Activated CD4-positive, alpha-beta T cell treated with anti-CD3 and anti-CD28 coated beads, Interleukin-2, Interleukin-6, amounts not matched to agents 100 ng/mL and 50 ng/mL, durations not matched to agents 16 hours and 8 hours (primary cell): ENCODE measurements around the gene CNIH4.
"Not testable (repeated sequence)": the region's sequence is repeated elsewhere in the genome, so short reads cannot be mapped to it uniquely, and the experiment has no call there.

ENCODE experiments used
- DNase-seq: peaks from one replicate; pipeline ENCODE4 v3.0.0-alpha.2; 2020

CNIH4 gene

GRCh38 chr1:224349716-224350115 is 7.0 kb upstream of the CNIH4 start:
- DNase-seq: not testable (repeated sequence)

- DNase-seq: not testable (repeated sequence)
Observed at GRCh38 chr1:224352436-224353085, 4.1 kb upstream of the CNIH4 start.

GRCh38 chr1:224353975-224354925 is 2.4 kb upstream of the CNIH4 start:
- no peak for DNase-seq

GRCh38 chr1:224357626-224358124 is 996 bp downstream of the CNIH4 start:
- DNase-seq: no peak

DNA sequence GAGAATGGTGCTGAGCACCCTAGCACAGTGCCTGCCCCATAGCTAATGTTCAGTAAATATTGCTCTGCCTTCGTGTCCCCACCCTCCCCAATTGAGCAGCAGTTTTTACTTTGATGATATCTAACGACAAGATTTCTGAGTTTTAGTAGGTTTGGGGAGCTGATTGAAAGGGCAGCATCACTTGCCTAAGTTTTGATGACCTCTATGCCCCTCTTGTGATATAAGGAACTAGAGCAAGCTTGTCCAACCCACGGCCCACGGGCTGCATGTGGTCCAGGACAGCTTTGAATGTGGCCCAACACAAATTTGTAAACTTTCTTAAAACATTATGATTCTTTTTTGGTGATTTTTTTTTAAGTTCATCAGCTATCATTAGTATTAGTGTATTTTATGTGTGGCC is 1.6 kb downstream of the CNIH4 start:
- no peak for DNase-seq

DNA sequence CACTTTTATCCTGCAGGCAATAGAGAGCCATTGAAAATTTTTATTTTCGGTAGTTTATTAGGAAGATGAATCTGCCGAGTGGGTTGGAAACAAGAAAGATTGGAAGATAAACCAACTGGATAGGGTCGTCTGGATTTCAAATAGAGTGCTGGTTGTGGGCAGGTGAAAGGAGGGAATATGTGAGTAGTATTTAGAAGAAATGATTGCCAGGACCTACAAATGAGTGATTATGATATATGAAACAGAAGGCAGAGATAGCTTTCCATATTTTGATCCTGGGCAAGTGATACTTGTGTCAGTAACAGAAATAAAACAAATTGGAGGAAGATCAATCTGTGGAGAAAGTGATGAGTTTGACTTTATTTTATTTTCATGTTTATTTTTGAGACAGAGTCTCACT is 2.5 kb downstream of the CNIH4 start:
- no peak for DNase-seq

- DNase-seq: peak; percentile 45
Observed at GRCh38 chr1:224368409-224368808, 11.7 kb downstream of the CNIH4 start.

DNA sequence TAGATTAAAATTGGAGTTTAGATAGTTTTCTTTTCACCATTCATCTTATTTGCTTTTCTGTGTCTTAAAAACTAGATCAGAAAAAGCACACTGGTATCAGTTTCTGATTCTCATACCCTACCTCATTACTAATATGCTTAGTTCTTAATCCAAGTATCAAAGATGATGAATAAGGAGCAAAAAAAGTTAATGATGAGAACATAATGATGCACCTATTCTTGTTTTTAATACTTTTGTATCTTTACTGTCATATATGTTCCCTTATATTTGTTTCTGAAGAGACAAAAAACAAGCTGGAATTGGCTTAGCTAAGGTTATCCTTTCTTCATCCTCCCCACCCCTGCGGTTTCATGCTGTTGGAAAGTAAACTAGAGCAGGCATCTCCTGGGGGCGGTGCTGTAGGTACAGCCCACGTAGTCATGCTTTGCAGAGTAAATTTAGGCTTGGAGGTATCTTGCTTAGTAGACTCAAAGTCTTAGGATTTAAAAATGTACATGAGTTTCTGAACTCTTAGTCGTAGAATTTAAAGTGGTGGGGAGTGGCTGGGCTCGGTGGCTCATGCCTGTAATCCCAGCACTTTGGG is 16.4 kb downstream of the CNIH4 start:
- DNase-seq: no peak

DNA sequence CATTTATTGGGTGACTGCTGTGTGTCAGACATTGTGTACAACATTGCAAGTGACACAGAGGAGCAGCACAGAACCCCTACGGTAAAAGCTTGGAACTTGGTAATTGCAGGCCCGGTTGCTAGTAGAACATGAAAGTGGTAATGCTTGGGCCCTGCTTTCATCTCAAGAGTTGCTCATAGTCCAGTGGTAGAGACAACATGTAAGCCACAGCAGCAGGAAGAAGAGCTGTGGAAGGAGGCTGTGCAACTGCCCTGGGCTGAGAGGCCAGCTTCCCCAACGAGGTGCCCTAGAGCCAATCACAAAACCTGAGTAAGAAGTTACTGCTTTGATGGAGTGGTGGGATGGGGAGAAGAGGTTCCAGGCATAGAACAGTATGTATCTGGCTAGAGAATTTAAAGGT is 18.4 kb downstream of the CNIH4 start:
- peak; percentile 30 for DNase-seq

DNA sequence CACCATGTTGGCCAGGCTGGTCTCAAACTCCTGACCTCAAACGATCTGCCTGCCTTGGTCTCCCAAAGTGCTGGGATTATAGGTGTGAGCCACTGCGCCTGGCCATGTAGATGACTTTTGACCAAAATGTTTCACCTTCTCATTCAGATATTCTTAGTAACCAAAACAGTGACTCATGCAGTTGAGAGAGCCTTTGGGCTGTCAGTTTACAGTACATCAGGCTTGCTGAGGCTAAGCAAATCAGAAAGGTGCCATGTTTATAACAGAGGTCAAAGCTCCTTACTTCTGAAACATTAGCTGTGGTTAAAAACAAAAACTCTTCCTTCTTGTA is 21.0 kb downstream of the CNIH4 start:
- DNase-seq: peak; percentile 81

DNA sequence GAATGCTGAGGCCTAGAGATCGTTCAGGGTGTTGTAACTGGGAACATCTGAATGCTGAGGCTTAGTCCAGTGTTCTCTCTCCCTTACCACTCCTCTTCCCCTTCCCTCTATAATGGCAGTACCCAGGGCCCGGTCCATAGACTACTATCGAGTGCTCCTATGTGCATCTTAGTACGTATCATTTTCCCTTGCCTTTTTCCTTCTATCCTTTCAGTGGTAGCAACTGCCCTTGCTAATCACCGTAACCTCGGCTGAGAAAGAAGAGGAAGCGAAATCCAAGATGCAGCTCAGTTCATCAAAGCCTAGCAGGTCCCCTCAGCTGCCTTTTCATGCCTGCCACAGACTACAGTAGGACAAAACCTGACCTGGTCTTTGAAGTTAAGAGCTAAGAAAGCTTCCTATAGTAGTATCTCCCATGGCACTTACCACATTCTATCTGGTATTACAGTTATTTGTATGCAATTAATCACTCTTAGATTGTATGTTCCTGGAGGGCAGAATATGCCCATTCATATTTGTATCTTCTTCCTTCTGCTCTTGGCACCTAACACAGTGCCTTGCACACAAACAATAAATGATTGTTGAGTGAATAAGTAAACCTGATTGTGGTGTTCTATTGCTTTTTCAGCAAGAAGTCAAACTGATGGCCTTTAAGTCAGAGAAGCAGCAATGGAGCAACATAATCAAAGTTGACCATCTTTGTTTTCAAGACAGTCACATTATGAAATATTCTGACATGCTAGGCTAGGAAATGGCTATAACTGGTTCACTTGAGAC is 22.4 kb downstream of the CNIH4 start:
- no peak for DNase-seq

DNA sequence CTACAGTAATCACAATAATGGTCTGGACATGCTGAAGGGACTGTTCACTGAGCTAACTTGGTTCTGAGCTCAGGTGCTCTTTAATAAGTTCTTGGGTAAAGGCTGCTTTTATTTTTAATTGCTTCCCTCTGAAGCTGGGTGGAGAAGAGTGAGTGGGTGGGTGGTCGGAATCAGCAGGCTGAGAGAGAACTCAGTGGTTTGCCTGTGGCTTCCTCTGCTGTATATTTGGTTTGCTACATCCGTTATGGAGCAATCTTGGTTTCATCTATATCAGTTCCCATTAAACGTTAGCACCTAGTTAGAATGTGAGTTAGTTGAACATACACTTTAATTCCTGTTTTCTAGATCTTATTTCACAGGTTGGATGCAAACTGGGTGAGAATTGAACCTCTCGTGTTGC is 23.3 kb downstream of the CNIH4 start:
- peak; percentile 81 for DNase-seq

DNA sequence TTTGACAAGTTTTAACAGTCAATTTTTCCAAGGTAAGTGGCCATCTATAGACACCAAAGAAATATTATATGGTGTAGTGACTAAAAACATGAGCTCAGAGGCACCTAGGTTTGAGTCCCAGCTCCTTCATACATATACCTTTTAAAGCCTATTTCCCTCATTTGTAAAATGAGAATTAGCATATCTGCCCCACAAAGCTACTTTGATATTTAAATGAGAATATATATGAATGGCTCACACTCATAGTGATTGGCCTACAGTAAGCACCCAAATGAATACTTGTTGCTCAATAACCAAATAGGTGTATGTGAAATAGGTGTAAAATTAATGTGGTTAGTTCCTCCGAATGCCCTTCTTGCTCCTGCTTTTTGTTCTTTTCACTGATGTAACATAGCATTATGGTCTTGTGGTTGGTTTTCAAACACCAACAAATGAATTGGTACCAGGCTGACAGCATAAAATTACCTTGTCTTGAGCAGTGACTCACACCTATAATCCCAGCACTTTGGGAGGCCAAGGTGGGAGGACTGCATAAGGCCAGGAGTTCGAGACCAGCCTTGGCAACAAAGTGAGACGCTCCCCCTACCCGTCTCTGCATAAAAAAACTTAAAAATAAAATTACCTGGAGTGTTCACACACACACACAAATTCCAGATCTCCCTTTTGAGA is 25.3 kb downstream of the CNIH4 start:
- DNase-seq: peak; percentile 38

DNA sequence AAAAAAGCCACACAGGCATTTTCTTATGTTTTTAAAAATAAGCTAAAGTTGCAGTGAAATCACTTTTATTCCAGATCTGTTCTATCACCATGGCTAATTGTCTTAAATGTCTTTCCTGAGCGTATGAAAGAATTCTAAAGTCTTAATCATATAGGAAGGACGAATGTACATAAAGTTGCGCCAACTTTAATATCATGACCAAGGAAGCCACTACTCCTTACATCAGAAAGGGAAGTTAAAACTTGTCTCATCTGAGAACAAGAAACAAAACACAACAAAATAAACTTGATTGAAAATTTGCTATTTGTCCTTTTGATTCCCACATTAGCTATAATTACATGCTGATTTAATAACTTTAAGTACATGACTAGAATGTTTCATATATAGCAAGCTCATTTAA is 26.5 kb downstream of the CNIH4 start:
- DNase-seq: no peak

DNA sequence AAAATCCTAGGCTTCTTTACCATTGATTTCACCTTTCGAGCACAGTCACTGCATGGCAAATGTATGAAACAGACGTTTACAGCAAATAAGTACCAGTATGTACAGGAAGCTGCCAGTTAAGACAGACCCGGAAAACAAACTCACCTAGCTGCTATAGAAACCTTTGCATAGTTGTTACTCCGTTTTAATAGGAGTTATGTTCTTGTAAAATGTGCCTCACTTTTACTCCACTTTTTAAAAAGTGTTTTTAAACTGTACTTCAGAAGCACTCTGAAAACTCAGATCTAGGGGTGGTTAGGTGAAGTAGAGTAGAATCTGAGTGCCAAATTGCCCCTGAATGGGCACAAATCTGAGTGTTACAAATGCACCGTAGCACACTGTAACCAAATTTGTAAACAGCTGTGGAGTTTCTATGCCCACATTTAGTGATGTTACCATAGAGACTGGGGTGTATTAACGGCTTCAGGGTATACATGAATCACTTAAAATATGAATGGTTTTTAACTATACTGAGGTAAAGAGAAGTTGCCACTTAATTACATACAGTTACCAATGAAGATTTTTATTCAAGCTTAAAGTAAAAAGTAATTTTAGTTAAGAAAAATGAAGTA is 30.7 kb downstream of the CNIH4 start:
- no peak for DNase-seq

DNA sequence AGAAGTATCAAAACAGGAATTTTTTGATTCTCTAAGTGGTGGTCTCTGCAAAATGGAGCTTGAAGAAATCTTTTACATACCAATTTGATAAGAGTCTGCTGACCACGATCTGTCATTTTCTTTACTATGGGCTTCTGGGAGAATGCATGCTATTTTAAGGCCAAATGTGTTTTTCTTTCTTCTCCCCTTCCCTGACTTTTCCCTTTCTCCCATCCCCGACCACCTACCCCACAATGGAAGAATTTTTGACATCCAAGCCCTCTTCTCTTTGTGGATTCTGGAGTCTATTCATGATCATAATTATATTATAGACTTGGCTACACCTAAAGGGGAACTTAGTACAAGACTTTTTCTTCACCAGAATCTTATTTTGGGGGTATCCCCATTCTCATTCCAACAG is 31.3 kb downstream of the CNIH4 start:
- no peak for DNase-seq

DNA sequence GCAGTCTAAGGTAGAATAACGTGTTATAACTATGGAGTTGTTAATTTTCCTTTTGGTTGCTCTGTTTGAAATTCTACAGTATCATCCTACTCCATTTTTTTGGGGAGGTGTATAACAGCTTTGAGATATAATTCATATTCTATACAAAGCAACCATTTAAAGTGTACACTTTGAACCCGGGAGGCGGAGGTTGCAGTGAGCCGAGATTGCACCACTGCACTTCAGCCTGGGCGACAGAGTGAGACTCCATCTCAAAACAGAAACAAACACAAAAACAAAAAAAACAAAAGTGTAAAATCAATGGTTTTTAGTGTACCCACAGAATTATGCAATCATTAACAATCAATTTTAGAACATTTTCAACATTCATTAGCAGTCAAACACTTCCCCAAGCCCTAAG is 33.8 kb downstream of the CNIH4 start:
- no peak for DNase-seq

- no peak for DNase-seq
Observed at GRCh38 chr1:224392411-224393249, 36.0 kb downstream of the CNIH4 start.

DNA sequence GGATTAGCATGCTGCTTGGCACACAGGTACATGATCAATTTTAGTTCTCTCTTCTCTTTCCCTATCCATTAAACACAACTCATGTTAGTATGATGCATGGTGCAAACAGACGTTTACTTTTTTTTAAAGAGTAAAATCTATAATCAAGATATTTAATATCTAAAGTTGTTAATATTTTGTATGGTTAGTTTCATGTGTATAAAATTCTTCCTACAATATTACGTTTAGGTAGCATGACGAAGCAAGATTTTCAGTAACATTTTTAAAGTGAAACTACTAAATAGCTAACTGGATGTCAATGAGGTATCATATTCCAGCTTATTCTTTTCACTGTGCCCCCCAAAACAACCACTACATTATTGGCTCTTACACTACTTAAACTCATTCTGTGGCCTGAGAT is 36.6 kb downstream of the CNIH4 start:
- DNase-seq: no peak

- no peak for DNase-seq
Observed at GRCh38 chr1:224399887-224400286, 43.2 kb downstream of the CNIH4 start.

GRCh38 chr1:224402472-224403036 is 45.9 kb downstream of the CNIH4 start:
- no peak for DNase-seq
